ENCODE data around the gene WNT3.

WNT3 gene

DNA sequence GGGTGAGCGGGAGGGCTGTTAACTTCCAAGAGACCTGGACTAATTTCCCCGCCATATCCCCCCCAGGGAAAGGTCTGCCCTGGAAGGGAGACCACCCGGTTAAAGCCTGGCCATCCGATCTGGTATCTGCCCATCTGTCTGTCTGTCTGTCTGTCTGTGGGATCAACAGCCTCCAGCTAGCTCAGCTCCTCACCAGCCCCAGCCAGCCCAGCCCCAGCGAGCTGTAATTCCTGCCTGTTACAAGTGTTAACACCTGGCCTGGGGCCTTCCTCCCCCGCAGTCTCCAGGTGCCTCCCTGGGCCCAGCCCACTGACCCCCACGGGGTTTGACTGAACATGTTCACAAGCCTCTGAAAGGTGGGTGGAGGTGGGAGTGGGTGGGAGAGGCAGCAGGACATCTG is 4.0 kb downstream of the WNT3 start:
- H3K9ac ChIP-seq (ENCODE audit: low read length): no peak overlapping the region
- H3F3A ChIP-seq (ENCODE audit: insufficient read depth, low read length): no peaks in the 10 kb centered on the region
- H3K4me2 ChIP-seq (ENCODE audit: low read length): no peak overlapping the region
- H3K9me3 ChIP-seq (ENCODE audit: low read length): no peaks in the 10 kb centered on the region
- no peak overlapping the region for H3K4me3 ChIP-seq (ENCODE audit: low read depth, low read length, poor library complexity, severe bottlenecking)
- H4K20me1 ChIP-seq (ENCODE audit: insufficient read depth, low read length): no peaks in the 10 kb centered on the region
- no peaks in the 10 kb centered on the region for H3K27me3 ChIP-seq (ENCODE audit: insufficient read depth, low read length)
- H3K9me2 ChIP-seq (ENCODE audit: low read depth, low read length): no peaks in the 10 kb centered on the region
- H3K4me1 ChIP-seq (ENCODE audit: insufficient read depth, low read length, severe bottlenecking): peaks cover 27% of the 10 kb centered on the region
- no peak overlapping the region for H2AFZ ChIP-seq (ENCODE audit: low read length)
- no peaks in the 10 kb centered on the region for H3K79me2 ChIP-seq (ENCODE audit: insufficient read depth, low read length)
- no peaks in the 10 kb centered on the region for H3K36me3 ChIP-seq (ENCODE audit: insufficient read depth, low read length)
- H3K27ac ChIP-seq (ENCODE audit: low read depth, low read length, poor library complexity, severe bottlenecking): no peak overlapping the region
- TF ChIP-seq, protein P1, sequence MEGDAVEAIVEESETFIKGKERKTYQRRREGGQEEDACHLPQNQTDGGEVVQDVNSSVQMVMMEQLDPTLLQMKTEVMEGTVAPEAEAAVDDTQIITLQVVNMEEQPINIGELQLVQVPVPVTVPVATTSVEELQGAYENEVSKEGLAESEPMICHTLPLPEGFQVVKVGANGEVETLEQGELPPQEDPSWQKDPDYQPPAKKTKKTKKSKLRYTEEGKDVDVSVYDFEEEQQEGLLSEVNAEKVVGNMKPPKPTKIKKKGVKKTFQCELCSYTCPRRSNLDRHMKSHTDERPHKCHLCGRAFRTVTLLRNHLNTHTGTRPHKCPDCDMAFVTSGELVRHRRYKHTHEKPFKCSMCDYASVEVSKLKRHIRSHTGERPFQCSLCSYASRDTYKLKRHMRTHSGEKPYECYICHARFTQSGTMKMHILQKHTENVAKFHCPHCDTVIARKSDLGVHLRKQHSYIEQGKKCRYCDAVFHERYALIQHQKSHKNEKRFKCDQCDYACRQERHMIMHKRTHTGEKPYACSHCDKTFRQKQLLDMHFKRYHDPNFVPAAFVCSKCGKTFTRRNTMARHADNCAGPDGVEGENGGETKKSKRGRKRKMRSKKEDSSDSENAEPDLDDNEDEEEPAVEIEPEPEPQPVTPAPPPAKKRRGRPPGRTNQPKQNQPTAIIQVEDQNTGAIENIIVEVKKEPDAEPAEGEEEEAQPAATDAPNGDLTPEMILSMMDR (IDR thresholded peaks at IDR 0.05; ENCODE audit: low read length): no peak
- no peak for TF ChIP-seq EZH2 (IDR thresholded peaks at IDR 0.05; ENCODE audit: borderline replicate concordance, low read length)

DNA sequence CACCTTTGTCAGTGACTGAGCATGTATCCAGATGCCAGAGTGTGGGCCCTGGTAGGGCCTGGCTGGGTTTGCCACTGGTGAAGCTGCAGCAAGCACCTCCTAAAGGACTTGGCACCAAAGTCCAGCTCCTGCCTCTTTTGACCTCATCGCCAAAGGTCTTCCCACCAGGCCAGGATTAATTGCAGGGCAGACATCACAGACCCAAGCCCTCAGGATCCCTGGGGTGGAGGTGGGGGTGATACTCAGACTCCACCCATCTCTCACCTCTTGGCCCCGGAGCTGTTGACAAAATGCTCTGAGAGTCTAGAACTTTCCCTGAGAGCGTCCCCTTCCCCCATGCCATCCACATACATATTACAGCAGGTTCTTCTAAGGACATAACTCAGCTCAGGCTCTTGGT is 4.6 kb downstream of the WNT3 start:
- H3K27ac ChIP-seq (ENCODE audit: low read depth, low read length, poor library complexity, severe bottlenecking): no peak overlapping the region
- no peaks in the 10 kb centered on the region for H3F3A ChIP-seq (ENCODE audit: insufficient read depth, low read length)
- no peaks in the 10 kb centered on the region for H3K27me3 ChIP-seq (ENCODE audit: insufficient read depth, low read length)
- H3K9me3 ChIP-seq (ENCODE audit: low read length): no peaks in the 10 kb centered on the region
- no peaks in the 10 kb centered on the region for H4K20me1 ChIP-seq (ENCODE audit: insufficient read depth, low read length)
- H2AFZ ChIP-seq (ENCODE audit: low read length): no peak overlapping the region
- no peak overlapping the region for H3K4me2 ChIP-seq (ENCODE audit: low read length)
- no peak overlapping the region for H3K4me3 ChIP-seq (ENCODE audit: low read depth, low read length, poor library complexity, severe bottlenecking)
- H3K4me1 ChIP-seq (ENCODE audit: insufficient read depth, low read length, severe bottlenecking): peaks cover 21% of the 10 kb centered on the region
- no peak overlapping the region for H3K9ac ChIP-seq (ENCODE audit: low read length)
- no peaks in the 10 kb centered on the region for H3K9me2 ChIP-seq (ENCODE audit: low read depth, low read length)
- H3K36me3 ChIP-seq (ENCODE audit: insufficient read depth, low read length): no peaks in the 10 kb centered on the region
- H3K79me2 ChIP-seq (ENCODE audit: insufficient read depth, low read length): no peaks in the 10 kb centered on the region
- no peak for TF ChIP-seq EZH2 (IDR thresholded peaks at IDR 0.05; ENCODE audit: borderline replicate concordance, low read length)
- TF ChIP-seq, protein P1 (IDR thresholded peaks at IDR 0.05; ENCODE audit: low read length): no peak

DNA sequence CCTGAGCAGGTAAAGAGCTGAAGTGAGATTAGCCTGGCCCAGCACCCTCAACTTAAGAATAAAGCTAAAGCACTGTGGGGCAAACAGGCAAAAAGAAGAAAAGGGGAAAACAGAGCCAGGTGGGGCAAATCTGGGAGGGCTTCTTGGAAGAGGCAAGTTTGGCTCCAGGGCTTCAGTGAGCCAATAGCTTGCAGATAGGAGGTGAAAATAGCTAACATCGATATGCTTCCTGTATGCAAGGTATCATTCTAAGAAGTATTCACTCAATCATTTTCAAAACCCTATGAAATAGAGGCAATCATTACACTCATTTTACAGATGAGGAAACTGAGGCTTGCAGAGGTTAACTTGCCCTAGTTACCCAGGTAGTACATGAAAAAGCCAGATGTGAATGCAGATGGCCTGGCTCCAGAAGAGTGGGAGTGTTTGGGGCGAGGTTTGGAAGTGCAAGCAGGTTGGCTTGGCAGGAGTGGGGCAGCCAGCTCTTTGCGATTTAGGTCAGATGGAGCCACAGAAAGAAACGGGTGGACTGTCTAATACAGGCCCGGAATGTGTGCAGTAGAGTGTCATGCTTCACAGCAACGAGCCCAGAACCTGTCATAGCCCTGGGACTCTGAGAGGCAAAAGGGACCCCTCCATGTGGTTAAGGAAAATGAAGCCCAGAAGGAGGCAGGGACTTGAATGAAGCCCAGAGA is 5.7 kb downstream of the WNT3 start:
- no peaks in the 10 kb centered on the region for H3K27me3 ChIP-seq (ENCODE audit: insufficient read depth, low read length)
- H3K4me3 ChIP-seq (ENCODE audit: low read depth, low read length, poor library complexity, severe bottlenecking): no peak overlapping the region
- no peaks in the 10 kb centered on the region for H3F3A ChIP-seq (ENCODE audit: insufficient read depth, low read length)
- H3K36me3 ChIP-seq (ENCODE audit: insufficient read depth, low read length): no peaks in the 10 kb centered on the region
- no peaks in the 10 kb centered on the region for H3K79me2 ChIP-seq (ENCODE audit: insufficient read depth, low read length)
- H4K20me1 ChIP-seq (ENCODE audit: insufficient read depth, low read length): no peaks in the 10 kb centered on the region
- no peak overlapping the region for H3K9ac ChIP-seq (ENCODE audit: low read length)
- no peaks in the 10 kb centered on the region for H3K9me3 ChIP-seq (ENCODE audit: low read length)
- H2AFZ ChIP-seq (ENCODE audit: low read length): no peak overlapping the region
- TF ChIP-seq EZH2 (IDR thresholded peaks at IDR 0.05; ENCODE audit: borderline replicate concordance, low read length): no peak
- TF ChIP-seq, protein P1 (IDR thresholded peaks at IDR 0.05; ENCODE audit: low read length): no peak
- H3K9me2 ChIP-seq (ENCODE audit: low read depth, low read length): no peaks in the 10 kb centered on the region
- no peak overlapping the region for H3K27ac ChIP-seq (ENCODE audit: low read depth, low read length, poor library complexity, severe bottlenecking)
- peaks cover 14% of the 10 kb centered on the region for H3K4me1 ChIP-seq (ENCODE audit: insufficient read depth, low read length, severe bottlenecking)
- H3K4me2 ChIP-seq (ENCODE audit: low read length): no peak overlapping the region

Measured in OCI-LY1 (cell line).